ENCODE results near the gene RGS3.

The RGS3 gene

DNA sequence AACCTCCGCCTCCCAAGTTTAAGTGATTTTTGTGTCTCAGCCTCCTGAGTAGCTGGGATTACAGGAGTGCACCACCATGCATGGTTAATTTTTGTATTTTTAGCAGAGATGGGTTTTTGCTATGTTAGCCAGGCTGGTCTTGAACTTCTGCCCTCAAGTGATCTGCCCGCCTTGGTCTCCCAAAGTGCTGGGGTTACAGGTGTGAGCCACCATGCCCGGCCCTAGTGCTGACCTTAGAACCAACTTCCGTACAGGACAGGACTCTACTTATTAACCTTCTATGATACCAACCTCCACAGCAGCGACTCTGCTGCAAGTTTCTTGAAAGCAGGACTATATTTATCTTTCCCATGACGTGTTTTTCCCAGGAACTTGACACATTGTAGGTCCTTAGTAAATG, 176.9 kb downstream of the RGS3 start:
- TF ChIP-seq ZNF565 (CRISPR knock-in tag; conservative IDR thresholded peaks at IDR 0.05; ENCODE audit: low read depth): no peak
- ATAC-seq: no peak

DNA sequence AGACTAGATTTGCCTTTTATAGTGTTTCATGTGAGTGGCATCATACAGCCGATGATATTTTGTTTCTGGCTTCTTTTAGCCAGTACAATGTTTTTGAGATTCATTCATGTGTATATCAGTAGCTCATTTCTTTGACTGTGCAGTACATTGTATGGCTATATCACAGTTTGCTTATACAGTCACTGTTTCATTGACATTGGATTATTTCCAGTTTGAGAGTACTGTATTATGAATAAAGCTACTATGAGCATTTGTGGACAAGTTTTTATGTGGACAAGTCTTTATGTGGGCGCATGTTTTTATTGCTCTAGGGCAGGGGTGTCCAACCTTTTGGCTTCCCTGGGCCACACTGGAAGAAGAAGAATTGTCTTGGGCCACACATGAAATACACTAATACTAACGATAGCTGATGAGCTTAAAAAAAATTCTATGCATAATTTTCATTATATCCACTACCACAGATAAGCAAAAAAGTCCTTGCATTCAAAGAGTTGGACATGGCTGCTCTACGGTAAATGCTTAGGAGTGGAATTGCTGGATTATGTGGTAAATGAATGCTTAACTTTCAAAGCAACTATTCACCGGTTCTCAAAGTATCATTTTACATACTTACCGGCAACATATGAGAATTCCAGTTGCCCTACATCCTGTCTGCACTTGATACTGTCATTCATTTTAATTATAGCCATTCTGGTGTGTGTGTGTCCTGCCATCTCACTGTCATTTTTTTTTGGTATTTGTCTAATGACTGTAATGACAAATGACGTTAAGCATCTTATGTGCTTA, 177.8 kb downstream of the RGS3 start:
- TF ChIP-seq ZNF70 (CRISPR knock-in tag; IDR thresholded peaks at IDR 0.05): no peak
- no peak for TF ChIP-seq RARB (CRISPR knock-in tag; IDR thresholded peaks at IDR 0.05)
- no peak for TF ChIP-seq CSDC2 (CRISPR knock-in tag; IDR thresholded peaks at IDR 0.05)
- TF ChIP-seq ARNTL (CRISPR knock-in tag; IDR thresholded peaks at IDR 0.05; ENCODE audit: borderline replicate concordance, low read depth): no peak
- TF ChIP-seq, protein P1, sequence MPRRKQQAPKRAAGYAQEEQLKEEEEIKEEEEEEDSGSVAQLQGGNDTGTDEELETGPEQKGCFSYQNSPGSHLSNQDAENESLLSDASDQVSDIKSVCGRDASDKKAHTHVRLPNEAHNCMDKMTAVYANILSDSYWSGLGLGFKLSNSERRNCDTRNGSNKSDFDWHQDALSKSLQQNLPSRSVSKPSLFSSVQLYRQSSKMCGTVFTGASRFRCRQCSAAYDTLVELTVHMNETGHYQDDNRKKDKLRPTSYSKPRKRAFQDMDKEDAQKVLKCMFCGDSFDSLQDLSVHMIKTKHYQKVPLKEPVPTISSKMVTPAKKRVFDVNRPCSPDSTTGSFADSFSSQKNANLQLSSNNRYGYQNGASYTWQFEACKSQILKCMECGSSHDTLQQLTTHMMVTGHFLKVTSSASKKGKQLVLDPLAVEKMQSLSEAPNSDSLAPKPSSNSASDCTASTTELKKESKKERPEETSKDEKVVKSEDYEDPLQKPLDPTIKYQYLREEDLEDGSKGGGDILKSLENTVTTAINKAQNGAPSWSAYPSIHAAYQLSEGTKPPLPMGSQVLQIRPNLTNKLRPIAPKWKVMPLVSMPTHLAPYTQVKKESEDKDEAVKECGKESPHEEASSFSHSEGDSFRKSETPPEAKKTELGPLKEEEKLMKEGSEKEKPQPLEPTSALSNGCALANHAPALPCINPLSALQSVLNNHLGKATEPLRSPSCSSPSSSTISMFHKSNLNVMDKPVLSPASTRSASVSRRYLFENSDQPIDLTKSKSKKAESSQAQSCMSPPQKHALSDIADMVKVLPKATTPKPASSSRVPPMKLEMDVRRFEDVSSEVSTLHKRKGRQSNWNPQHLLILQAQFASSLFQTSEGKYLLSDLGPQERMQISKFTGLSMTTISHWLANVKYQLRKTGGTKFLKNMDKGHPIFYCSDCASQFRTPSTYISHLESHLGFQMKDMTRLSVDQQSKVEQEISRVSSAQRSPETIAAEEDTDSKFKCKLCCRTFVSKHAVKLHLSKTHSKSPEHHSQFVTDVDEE (CRISPR knock-in tag; IDR thresholded peaks at IDR 0.05): no peak
- TF ChIP-seq, protein P2, sequence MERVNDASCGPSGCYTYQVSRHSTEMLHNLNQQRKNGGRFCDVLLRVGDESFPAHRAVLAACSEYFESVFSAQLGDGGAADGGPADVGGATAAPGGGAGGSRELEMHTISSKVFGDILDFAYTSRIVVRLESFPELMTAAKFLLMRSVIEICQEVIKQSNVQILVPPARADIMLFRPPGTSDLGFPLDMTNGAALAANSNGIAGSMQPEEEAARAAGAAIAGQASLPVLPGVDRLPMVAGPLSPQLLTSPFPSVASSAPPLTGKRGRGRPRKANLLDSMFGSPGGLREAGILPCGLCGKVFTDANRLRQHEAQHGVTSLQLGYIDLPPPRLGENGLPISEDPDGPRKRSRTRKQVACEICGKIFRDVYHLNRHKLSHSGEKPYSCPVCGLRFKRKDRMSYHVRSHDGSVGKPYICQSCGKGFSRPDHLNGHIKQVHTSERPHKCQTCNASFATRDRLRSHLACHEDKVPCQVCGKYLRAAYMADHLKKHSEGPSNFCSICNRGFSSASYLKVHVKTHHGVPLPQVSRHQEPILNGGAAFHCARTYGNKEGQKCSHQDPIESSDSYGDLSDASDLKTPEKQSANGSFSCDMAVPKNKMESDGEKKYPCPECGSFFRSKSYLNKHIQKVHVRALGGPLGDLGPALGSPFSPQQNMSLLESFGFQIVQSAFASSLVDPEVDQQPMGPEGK (CRISPR knock-in tag; IDR thresholded peaks at IDR 0.05; ENCODE audit: borderline replicate concordance): no peak
- TF ChIP-seq, protein P3, sequence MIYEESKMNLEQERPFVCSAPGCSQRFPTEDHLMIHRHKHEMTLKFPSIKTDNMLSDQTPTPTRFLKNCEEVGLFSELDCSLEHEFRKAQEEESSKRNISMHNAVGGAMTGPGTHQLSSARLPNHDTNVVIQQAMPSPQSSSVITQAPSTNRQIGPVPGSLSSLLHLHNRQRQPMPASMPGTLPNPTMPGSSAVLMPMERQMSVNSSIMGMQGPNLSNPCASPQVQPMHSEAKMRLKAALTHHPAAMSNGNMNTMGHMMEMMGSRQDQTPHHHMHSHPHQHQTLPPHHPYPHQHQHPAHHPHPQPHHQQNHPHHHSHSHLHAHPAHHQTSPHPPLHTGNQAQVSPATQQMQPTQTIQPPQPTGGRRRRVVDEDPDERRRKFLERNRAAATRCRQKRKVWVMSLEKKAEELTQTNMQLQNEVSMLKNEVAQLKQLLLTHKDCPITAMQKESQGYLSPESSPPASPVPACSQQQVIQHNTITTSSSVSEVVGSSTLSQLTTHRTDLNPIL (CRISPR knock-in tag; IDR thresholded peaks at IDR 0.05; ENCODE audit: low read depth): no peak
- no peak for TF ChIP-seq ZNF565 (CRISPR knock-in tag; conservative IDR thresholded peaks at IDR 0.05; ENCODE audit: low read depth)
- TF ChIP-seq, protein P4, sequence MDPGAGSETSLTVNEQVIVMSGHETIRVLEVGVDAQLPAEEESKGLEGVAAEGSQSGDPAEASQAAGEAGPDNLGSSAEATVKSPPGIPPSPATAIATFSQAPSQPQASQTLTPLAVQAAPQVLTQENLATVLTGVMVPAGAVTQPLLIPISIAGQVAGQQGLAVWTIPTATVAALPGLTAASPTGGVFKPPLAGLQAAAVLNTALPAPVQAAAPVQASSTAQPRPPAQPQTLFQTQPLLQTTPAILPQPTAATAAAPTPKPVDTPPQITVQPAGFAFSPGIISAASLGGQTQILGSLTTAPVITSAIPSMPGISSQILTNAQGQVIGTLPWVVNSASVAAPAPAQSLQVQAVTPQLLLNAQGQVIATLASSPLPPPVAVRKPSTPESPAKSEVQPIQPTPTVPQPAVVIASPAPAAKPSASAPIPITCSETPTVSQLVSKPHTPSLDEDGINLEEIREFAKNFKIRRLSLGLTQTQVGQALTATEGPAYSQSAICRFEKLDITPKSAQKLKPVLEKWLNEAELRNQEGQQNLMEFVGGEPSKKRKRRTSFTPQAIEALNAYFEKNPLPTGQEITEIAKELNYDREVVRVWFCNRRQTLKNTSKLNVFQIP (CRISPR knock-in tag; IDR thresholded peaks at IDR 0.05; ENCODE audit: borderline replicate concordance, low read depth): no peak
- TF ChIP-seq ZFP3 (CRISPR knock-in tag; IDR thresholded peaks at IDR 0.05): no peak
- no peak for TF ChIP-seq BACH2 (CRISPR knock-in tag; IDR thresholded peaks at IDR 0.05; ENCODE audit: borderline replicate concordance)
- TF ChIP-seq ZNF8 (CRISPR knock-in tag; IDR thresholded peaks at IDR 0.05): no peak
- no peak for TF ChIP-seq TCF4 (CRISPR knock-in tag; IDR thresholded peaks at IDR 0.05; ENCODE audit: borderline replicate concordance)
- ATAC-seq: no peak

DNA sequence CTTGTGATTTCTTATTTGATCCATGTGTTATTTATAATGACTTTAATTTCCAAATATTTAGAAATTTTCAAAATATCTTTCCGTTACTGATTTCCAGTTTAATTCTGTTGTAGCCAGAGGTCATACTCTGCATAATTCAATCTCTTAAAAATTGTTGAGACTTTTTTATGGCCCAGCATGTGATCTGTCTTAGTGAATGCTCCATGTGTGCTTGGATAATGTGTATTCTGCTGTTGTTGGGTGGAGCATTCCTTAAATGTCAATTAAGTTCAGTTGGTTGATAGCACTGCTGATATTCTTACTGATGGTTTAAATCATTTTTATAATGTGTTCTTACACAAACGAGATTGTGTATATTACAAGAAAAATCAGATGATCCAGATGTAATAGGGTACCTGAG, 180.8 kb downstream of the RGS3 start:
- ATAC-seq: no peak

More for the DNA sequence above, 180.8 kb downstream of the RGS3 start:
- TF ChIP-seq RARB (CRISPR knock-in tag; IDR thresholded peaks at IDR 0.05) (no peak), ESRRG (CRISPR knock-in tag; IDR thresholded peaks at IDR 0.05) (no peak), ZNF8 (CRISPR knock-in tag; IDR thresholded peaks at IDR 0.05) (no peak), ZFP30 (CRISPR knock-in tag; IDR thresholded peaks at IDR 0.05) (no peak), ISL1 (CRISPR knock-in tag; IDR thresholded peaks at IDR 0.05) (no peak), ZNF70 (CRISPR knock-in tag; IDR thresholded peaks at IDR 0.05) (no peak), OSR1 (CRISPR knock-in tag; IDR thresholded peaks at IDR 0.05) (no peak)
- TF ChIP-seq, protein P4 (CRISPR knock-in tag; IDR thresholded peaks at IDR 0.05; ENCODE audit: borderline replicate concordance, low read depth): no peak
